Measurements from ENCODE around the gene AKAP13. TPM values are rescaled to one million over a fixed set of nuclear protein-coding genes. Genes with fewer than 3 reads are reported as not detected.

Gene AKAP13
- total RNA-seq, 1 donor from 2014 or later = 114 TPM

DNA sequence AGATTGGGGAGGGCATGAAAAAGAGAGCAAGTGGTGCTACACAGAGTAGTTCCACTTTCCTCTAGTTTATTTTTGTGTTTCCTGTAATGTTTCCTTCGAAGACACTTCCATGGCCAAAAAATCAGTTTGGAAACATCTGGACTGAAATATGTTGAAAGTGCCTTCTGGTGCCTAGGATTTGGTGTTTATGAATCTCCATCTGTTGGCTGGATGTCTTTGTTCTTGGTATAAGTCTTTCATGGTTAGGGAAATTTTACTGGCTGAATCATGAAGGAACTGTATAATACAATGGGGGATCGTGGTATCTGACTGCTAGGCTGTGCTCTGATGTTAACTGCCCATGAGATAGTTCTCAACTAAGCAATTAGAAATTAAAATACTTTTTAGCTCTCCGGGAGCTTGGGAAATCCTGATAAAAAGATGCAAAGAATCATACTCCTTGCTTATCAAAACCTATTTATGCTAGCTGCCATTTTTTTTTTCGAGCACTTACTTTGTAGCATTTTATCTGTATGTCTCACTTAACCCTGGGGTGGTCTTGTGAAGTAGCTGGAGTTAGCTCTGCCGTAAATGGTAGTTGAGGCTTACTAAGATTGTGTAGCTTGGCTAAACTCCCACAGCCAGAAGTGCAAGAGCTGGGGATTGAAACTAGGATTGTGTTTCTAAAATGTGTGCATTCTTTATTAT lies 21.9 kb downstream of the AKAP13 start:
- H3K9me3 Mint-ChIP-seq (ENCODE audit: low read depth) = no peaks in the 10 kb centered on the region
- H3K27ac Mint-ChIP-seq = no peak overlapping the region
- TF ChIP-seq, protein P1, sequence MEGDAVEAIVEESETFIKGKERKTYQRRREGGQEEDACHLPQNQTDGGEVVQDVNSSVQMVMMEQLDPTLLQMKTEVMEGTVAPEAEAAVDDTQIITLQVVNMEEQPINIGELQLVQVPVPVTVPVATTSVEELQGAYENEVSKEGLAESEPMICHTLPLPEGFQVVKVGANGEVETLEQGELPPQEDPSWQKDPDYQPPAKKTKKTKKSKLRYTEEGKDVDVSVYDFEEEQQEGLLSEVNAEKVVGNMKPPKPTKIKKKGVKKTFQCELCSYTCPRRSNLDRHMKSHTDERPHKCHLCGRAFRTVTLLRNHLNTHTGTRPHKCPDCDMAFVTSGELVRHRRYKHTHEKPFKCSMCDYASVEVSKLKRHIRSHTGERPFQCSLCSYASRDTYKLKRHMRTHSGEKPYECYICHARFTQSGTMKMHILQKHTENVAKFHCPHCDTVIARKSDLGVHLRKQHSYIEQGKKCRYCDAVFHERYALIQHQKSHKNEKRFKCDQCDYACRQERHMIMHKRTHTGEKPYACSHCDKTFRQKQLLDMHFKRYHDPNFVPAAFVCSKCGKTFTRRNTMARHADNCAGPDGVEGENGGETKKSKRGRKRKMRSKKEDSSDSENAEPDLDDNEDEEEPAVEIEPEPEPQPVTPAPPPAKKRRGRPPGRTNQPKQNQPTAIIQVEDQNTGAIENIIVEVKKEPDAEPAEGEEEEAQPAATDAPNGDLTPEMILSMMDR (IDR thresholded peaks at IDR 0.05; ENCODE audit: unreplicated experiment) = no peak
- no peak for DNase-seq (ENCODE audit: low spot score, unreplicated experiment)
- H3K4me1 Mint-ChIP-seq (ENCODE audit: low read depth) = peaks cover 40% of the 10 kb centered on the region
- no peak overlapping the region for H3K4me3 Mint-ChIP-seq (ENCODE audit: low read depth)
- H3K36me3 Mint-ChIP-seq (ENCODE audit: insufficient read depth) = no peaks in the 10 kb centered on the region
- no peaks in the 10 kb centered on the region for H3K27me3 Mint-ChIP-seq

- Mint-ChIP-seq H3K4me1 (ENCODE audit: low read depth) (peaks cover 45% of the 10 kb centered on the region), H3K27ac (peak overlapping the region; percentile 90)
- no peak for DNase-seq (ENCODE audit: low spot score, unreplicated experiment)
Measured at GRCh38 chr15:85403745-85404144, 23.3 kb downstream of the AKAP13 start.

DNA sequence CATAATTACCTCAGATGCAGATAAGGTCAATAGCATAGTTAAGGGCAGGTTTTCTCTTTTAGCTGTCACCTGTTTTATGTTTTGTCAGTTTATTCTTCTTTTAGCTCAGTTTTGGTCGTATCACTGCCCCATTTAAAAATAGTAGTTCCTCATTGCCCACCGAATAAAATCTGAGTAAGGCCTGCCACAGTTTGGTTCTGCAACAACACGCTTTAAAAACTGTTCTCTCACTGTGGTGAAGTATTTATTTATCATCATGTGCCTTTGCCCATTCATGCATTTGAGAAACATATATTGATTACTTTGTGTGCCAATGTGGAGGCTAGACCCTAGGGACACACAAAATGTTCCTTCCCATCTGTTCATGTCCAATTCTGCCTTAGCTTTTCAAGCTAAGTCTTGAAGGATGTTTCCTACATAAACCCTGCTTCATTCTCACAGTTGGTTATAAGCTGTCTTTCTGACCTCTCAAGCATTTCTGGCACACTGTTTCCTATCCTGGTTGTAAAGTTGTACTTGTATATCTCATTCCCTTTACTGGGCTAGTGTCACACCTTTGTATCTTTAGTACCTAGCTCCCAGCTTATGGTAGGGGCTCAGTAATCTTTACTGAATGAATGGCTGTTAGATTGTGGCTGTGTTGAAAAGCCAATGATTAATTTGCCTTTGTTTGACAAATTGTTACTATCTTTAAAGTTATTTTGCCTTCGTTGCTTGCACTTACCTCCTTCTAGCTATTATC lies 23.9 kb downstream of the AKAP13 start:
- no peak for DNase-seq (ENCODE audit: low spot score, unreplicated experiment)
- no peak overlapping the region for H3K4me3 Mint-ChIP-seq (ENCODE audit: low read depth)
- H3K36me3 Mint-ChIP-seq (ENCODE audit: insufficient read depth) = peaks cover 1% of the 10 kb centered on the region
- TF ChIP-seq, protein P1 (IDR thresholded peaks at IDR 0.05; ENCODE audit: unreplicated experiment) = no peak
- H3K9me3 Mint-ChIP-seq (ENCODE audit: low read depth) = peaks cover 8% of the 10 kb centered on the region
- peak overlapping the region; percentile 90 for H3K27ac Mint-ChIP-seq
- no peaks in the 10 kb centered on the region for H3K27me3 Mint-ChIP-seq
- H3K4me1 Mint-ChIP-seq (ENCODE audit: low read depth) = peaks cover 45% of the 10 kb centered on the region

More at GRCh38 chr15:85403745-85404144, 23.3 kb downstream of the AKAP13 start:
- H3K36me3 Mint-ChIP-seq (ENCODE audit: insufficient read depth) = peaks cover 1% of the 10 kb centered on the region
- TF ChIP-seq, protein P1 (IDR thresholded peaks at IDR 0.05; ENCODE audit: unreplicated experiment) = no peak
- peaks cover 8% of the 10 kb centered on the region for H3K9me3 Mint-ChIP-seq (ENCODE audit: low read depth)
- H3K27me3 Mint-ChIP-seq = no peaks in the 10 kb centered on the region
- H3K4me3 Mint-ChIP-seq (ENCODE audit: low read depth) = no peak overlapping the region

DNA sequence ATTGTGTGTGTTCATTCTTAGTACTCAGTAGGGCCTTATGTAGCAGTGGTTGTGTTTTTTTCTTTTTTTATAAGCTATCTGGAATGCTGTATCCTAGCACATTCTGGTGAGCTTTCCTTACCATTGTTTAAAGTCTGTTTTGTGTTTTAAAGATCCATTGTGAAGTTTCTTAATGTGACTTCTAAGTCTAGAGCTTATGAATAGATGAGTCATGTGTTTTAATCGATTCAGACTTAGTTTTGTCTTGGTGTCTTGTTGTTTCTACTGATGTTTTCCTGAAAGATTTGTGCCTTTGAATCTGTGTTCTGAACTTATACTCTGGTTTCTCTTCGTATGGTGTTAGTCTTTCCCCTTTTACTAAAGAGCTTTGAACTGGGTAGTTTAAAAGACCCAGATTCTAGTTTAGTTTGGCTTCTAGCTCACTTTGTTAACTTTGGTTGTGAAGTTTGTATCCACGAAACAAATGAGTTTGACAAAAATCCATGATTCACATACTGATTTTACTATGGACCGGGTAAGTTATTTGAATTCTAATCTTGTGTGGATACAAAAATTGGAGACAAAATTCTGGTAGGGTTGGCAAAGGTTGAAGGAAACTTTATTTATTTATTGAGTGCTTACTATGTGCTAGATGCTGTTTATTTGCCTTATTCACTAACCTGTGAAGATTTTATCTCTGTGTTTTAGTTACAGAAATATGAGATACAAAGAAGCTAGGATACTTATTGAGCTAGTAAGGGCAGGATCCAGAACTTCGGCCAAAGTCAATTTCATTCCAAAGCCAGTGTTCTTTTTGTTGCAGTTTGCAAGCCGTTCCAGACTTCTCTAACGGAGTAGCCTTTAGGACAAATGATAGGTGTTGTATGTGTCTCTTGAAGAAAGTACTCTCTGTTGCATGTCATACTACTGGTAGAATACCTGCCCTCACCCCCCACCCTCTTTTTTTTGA lies 24.8 kb downstream of the AKAP13 start:
- TF ChIP-seq, protein P1 (IDR thresholded peaks at IDR 0.05; ENCODE audit: unreplicated experiment) = no peak
- DNase-seq (ENCODE audit: low spot score, unreplicated experiment) = no peak
- peaks cover 8% of the 10 kb centered on the region for H3K9me3 Mint-ChIP-seq (ENCODE audit: low read depth)
- peaks cover 4% of the 10 kb centered on the region for H3K36me3 Mint-ChIP-seq (ENCODE audit: insufficient read depth)
- peaks cover 46% of the 10 kb centered on the region for H3K4me1 Mint-ChIP-seq (ENCODE audit: low read depth)
- H3K4me3 Mint-ChIP-seq (ENCODE audit: low read depth) = no peak overlapping the region
- H3K27ac Mint-ChIP-seq = peak overlapping the region; percentile 90
- no peaks in the 10 kb centered on the region for H3K27me3 Mint-ChIP-seq

DNA sequence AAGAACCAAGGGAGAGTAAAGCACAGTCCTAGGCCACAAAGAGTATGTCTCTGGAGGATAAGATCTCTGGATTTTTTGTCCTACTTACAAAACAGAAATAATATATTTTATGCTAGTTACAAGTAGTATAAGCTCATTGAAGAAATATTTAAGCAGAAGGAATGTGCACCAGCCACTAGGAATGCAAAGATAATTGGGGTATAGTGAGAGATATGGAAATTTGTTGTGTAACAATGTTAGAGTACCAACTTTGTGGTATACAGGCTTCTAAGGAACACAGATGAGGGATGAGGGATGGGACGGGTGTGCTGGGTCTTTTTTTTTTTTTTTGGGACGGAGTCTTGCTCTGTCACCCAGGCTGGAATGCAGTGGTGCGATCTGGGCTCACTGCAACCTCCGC lies 26.5 kb downstream of the AKAP13 start:
- TF ChIP-seq, protein P1 (IDR thresholded peaks at IDR 0.05; ENCODE audit: unreplicated experiment) = no peak
- Mint-ChIP-seq H3K4me3 (ENCODE audit: low read depth) (no peak overlapping the region), H3K4me1 (ENCODE audit: low read depth) (peaks cover 50% of the 10 kb centered on the region), H3K9me3 (ENCODE audit: low read depth) (peaks cover 13% of the 10 kb centered on the region), H3K27ac (no peak overlapping the region), H3K36me3 (ENCODE audit: insufficient read depth) (peaks cover 13% of the 10 kb centered on the region), H3K27me3 (no peaks in the 10 kb centered on the region)
- DNase-seq (ENCODE audit: low spot score, unreplicated experiment) = no peak

Measured in progenitor cell of endocrine pancreas (in vitro differentiated cells).